Left ventricle myocardium inferior (tissue), 1 donor: ENCODE data around the gene SSR4. TPM values are rescaled to one million over a fixed set of nuclear protein-coding genes. Genes with fewer than 3 reads are reported as not detected.
A peak's percentile ranks its signal among the peaks of the same experiment; 100 is the strongest.

ENCODE experiments used
- DNase-seq: peaks from one replicate; pipeline ENCODE4 v3.0.0-alpha.2; 2020
- H3K27ac ChIP-seq: fragments of 200-600 bp; replicated peaks from 2 replicates; pipeline ENCODE4 v1.8.0; 2021
- H3K27me3 ChIP-seq: fragments of 200-600 bp; 2 replicates; pipeline ENCODE4 v1.8.0; 2021; ENCODE audit warnings: low read depth
- H3K36me3 ChIP-seq: fragments of 200-600 bp; 2 replicates; pipeline ENCODE4 v1.8.0; 2021
- H3K4me1 ChIP-seq: fragments of 200-600 bp; 2 replicates; pipeline ENCODE4 v1.8.0; 2021
- H3K4me3 ChIP-seq: fragments of 200-600 bp; 2 replicates; pipeline ENCODE4 v1.8.0; 2021; ENCODE audit warnings: mild to moderate bottlenecking, moderate library complexity
- H3K9me3 ChIP-seq: fragments of 200-600 bp; replicated peaks from 2 replicates; pipeline ENCODE4 v1.8.0; 2021
- CTCF ChIP-seq: fragments of 200-600 bp; IDR thresholded peaks from 2 replicates; pipeline ENCODE4 v1.8.0; 2021; ENCODE audit warnings: antibody characterized with exemption, mild to moderate bottlenecking, borderline replicate concordance
- intact Hi-C: fragments of 100-400 bp; cut with micrococcal nuclease; formaldehyde crosslinking; loops from one replicate; pipeline ENCODE4 v1.11.0; 2022
- total RNA-seq: library from RNA; stranded (reverse); fragmentation: NEBNext Ultra II Directional; extraction: Animal tissue kit (Norgen Biotek cat#: 25700); gene quantifications from one replicate; pipeline ENCODE4 v1.2.1, GENCODE V29; 2021
- donor health status: DM: no; HTN: yes; CAD: no; lungs with severe emphysema.

The SSR4 gene
- total RNA-seq, 1 donor from 2014 or later, result 123 TPM

- H3K27me3 ChIP-seq, result no peaks in the 10 kb centered on the region
- intact Hi-C loops, result no loop called here
- DNase-seq, result peak; percentile 2
- H3K9me3 ChIP-seq, result no peaks in the 10 kb centered on the region
- no peak overlapping the region for H3K4me3 ChIP-seq
- no peaks in the 10 kb centered on the region for H3K4me1 ChIP-seq
- H3K27ac ChIP-seq, result no peak overlapping the region
- TF ChIP-seq CTCF, result no peak
- H3K36me3 ChIP-seq, result no peaks in the 10 kb centered on the region
Observed at GRCh38 chrX:153774576-153775292, 19.7 kb upstream of the SSR4 start.

- Histone ChIP-seq H3K4me1 (peaks cover 5% of the 10 kb centered on the region), H3K36me3 (no peaks in the 10 kb centered on the region), H3K4me3 (no peak overlapping the region), H3K27ac (no peak overlapping the region), H3K9me3 (no peaks in the 10 kb centered on the region), H3K27me3 (no peaks in the 10 kb centered on the region)
- DNase-seq, result peak; percentile 4
- no peak for TF ChIP-seq CTCF
- intact Hi-C loops, result no loop called here
Observed at GRCh38 chrX:153775293-153776119, 19.0 kb upstream of the SSR4 start.

- Histone ChIP-seq H3K4me3 (no peak overlapping the region), H3K36me3 (no peaks in the 10 kb centered on the region), H3K4me1 (peaks cover 11% of the 10 kb centered on the region), H3K9me3 (no peaks in the 10 kb centered on the region), H3K27me3 (no peaks in the 10 kb centered on the region), H3K27ac (no peak overlapping the region)
- no peak for DNase-seq
- TF ChIP-seq CTCF, result no peak
- intact Hi-C loops, result no loop called here
Observed at GRCh38 chrX:153776120-153776599, 18.3 kb upstream of the SSR4 start.

- peak; percentile 4 for DNase-seq
- intact Hi-C loops, result no loop called here
Observed at GRCh38 chrX:153776611-153777045, 17.8 kb upstream of the SSR4 start.

More at GRCh38 chrX:153776611-153777045, 17.8 kb upstream of the SSR4 start:
- no peak overlapping the region for H3K27ac ChIP-seq
- no peaks in the 10 kb centered on the region for H3K27me3 ChIP-seq
- H3K9me3 ChIP-seq, result no peaks in the 10 kb centered on the region
- H3K4me3 ChIP-seq, result no peak overlapping the region
- TF ChIP-seq CTCF, result no peak
- H3K36me3 ChIP-seq, result no peaks in the 10 kb centered on the region
- H3K4me1 ChIP-seq, result peaks cover 16% of the 10 kb centered on the region
